H1 (cell line): ENCODE data around the gene DAZAP1.

Experiments
- BRCA1 ChIP-seq: IDR thresholded peaks from 2 replicates; pipeline ENCODE4 v1.6.1; 2012; ENCODE audit warnings: low read depth, low read length, improper control_type of control experiment
- CBX5 ChIP-seq: fragments of 300-800, 300-1000 bp; sonication (generic); IDR thresholded peaks from 2 replicates; pipeline ENCODE4 v1.7.1; 2016; ENCODE audit warnings: antibody characterized with exemption, low read length, low read depth
- CHD2 ChIP-seq: IDR thresholded peaks from 2 replicates; pipeline ENCODE4 v1.6.1; 2012; ENCODE audit warnings: low read length, improper control_type of control experiment

DNA sequence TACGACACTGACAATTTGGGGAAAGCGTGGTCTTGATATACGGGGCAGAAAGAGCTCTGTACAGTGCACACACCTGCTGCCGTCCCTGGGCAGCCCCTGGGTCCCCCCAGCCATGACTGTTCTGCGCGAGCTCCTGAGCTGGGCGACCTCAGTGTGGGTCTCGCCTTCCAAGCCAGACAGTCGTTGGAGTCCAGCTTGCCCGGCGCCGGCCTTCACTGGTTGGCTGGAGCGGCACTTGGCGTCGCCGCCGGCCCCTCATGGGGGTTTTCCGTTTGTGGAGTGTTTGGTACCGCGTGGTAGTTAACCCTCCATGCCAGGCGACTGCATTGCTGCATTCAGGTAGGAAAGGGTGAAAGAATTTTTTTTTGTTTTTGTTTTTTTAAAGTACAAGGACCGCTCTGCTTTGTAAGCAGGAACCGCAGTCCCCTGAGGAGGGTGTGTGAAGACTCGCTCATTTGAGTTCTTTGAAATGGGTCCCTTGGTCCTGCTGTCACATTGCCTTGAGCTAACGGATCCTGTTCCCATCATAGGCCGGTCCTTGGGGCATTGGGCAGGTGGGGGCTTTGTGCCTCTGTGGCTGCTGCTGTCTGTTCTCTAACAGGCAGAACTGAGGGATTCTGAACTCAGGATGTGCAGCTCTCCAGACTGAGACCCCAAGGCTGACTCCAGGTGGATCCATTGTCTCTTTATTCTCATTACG is 20.0 kb downstream of the DAZAP1 start:
- TF ChIP-seq BRCA1: no peak
- no peak for TF ChIP-seq CHD2
- TF ChIP-seq CBX5: no peak
